SH-SY5Y (cell line): Measurements from ENCODE around the gene SH3TC1.

Experiments used
- GATA2 ChIP-seq: IDR thresholded peaks from 2 replicates; pipeline ENCODE4 v1.6.1; 2011; ENCODE audit warnings: mild to moderate bottlenecking, low read depth, low read length
- GATA3 ChIP-seq: IDR thresholded peaks from 2 replicates; pipeline ENCODE4 v1.6.1; 2011; ENCODE audit warnings: low read depth, mild to moderate bottlenecking, low read length, moderate library complexity

DNA sequence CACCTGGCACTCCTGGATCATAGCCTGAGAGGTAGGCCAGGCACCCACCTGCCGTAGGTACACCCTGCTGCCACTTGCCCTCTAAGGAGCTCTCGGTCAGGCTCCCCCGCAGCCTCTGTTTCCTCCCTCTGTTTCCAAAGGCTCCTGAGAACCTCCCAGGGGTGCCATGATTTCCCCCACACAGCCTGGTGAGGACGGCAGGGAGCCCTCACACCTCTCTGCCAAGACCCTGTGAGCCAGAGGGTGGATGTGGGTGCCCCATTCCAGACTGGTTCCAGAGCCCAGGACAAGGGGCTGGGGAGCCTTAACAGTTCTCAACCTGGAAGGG, 38.9 kb upstream of the SH3TC1 start:
- TF ChIP-seq GATA3 (no peak), GATA2 (no peak)
